ENCODE measurements around the gene MYOCD.

MYOCD gene

GRCh38 chr17:12646761-12647422 lies 18.8 kb upstream of the MYOCD start:
- no peaks in the 10 kb centered on the region for H3K79me2 ChIP-seq (ENCODE audit: insufficient read depth, low read length)
- H3K27me3 ChIP-seq (ENCODE audit: insufficient read depth, low read length, poor library complexity, severe bottlenecking) = no peaks in the 10 kb centered on the region
- no peak overlapping the region for H2AFZ ChIP-seq (ENCODE audit: low read length)
- H3K9me3 ChIP-seq (ENCODE audit: insufficient read depth, low read depth, low read length) = no peaks in the 10 kb centered on the region; the same call in 1 of the 2 replicates
- H3K4me2 ChIP-seq (ENCODE audit: low read depth, low read length, poor library complexity, severe bottlenecking) = no peak overlapping the region
- no peaks in the 10 kb centered on the region for H4K20me1 ChIP-seq (ENCODE audit: insufficient read depth, low read length, poor library complexity, severe bottlenecking)
- TF ChIP-seq CTCF (conservative IDR thresholded peaks at IDR 0.05; ENCODE audit: low read length) (no peak), EZH2phosphoT487 (IDR thresholded peaks at IDR 0.05; ENCODE audit: borderline replicate concordance) (no peak)
- H3K4me3 ChIP-seq (ENCODE audit: low read length, poor library complexity, severe bottlenecking) = no peak overlapping the region
- no peaks in the 10 kb centered on the region for H3K9me2 ChIP-seq (replicated peaks; ENCODE audit: low read depth, low read length)
- H3F3A ChIP-seq (ENCODE audit: low read depth) = no peaks in the 10 kb centered on the region
- H3K36me3 ChIP-seq (ENCODE audit: insufficient read depth, low read length) = no peaks in the 10 kb centered on the region
- no peak overlapping the region for H3K9ac ChIP-seq (ENCODE audit: low read depth, low read length, poor library complexity, severe bottlenecking)
- no peaks in the 10 kb centered on the region for H3K4me1 ChIP-seq (ENCODE audit: insufficient read depth, low read length, poor library complexity, severe bottlenecking)

- no peaks in the 10 kb centered on the region for H3K36me3 ChIP-seq (ENCODE audit: insufficient read depth, low read length)
- H3F3A ChIP-seq (ENCODE audit: low read depth) = no peaks in the 10 kb centered on the region
- H3K9ac ChIP-seq (ENCODE audit: low read depth, low read length, poor library complexity, severe bottlenecking) = no peak overlapping the region
- TF ChIP-seq CTCF (conservative IDR thresholded peaks at IDR 0.05; ENCODE audit: low read length) = no peak
- no peak for TF ChIP-seq EZH2phosphoT487 (IDR thresholded peaks at IDR 0.05; ENCODE audit: borderline replicate concordance)
- H3K4me1 ChIP-seq (ENCODE audit: insufficient read depth, low read length, poor library complexity, severe bottlenecking) = no peaks in the 10 kb centered on the region
- H3K9me2 ChIP-seq (replicated peaks; ENCODE audit: low read depth, low read length) = no peaks in the 10 kb centered on the region
- H4K20me1 ChIP-seq (ENCODE audit: insufficient read depth, low read length, poor library complexity, severe bottlenecking) = no peaks in the 10 kb centered on the region
- no peaks in the 10 kb centered on the region; the same call in 1 of the 2 replicates for H3K9me3 ChIP-seq (ENCODE audit: insufficient read depth, low read depth, low read length)
- no peak overlapping the region for H2AFZ ChIP-seq (ENCODE audit: low read length)
- no peak overlapping the region for H3K4me3 ChIP-seq (ENCODE audit: low read length, poor library complexity, severe bottlenecking)
- no peaks in the 10 kb centered on the region for H3K79me2 ChIP-seq (ENCODE audit: insufficient read depth, low read length)
- no peaks in the 10 kb centered on the region for H3K27me3 ChIP-seq (ENCODE audit: insufficient read depth, low read length, poor library complexity, severe bottlenecking)
- no peak overlapping the region for H3K4me2 ChIP-seq (ENCODE audit: low read depth, low read length, poor library complexity, severe bottlenecking)
Observed at GRCh38 chr17:12648498-12648897, 17.2 kb upstream of the MYOCD start.

- H3K4me3 ChIP-seq (ENCODE audit: low read length, poor library complexity, severe bottlenecking) = no peak overlapping the region
- H3K79me2 ChIP-seq (ENCODE audit: insufficient read depth, low read length) = no peaks in the 10 kb centered on the region
- H3K36me3 ChIP-seq (ENCODE audit: insufficient read depth, low read length) = no peaks in the 10 kb centered on the region
- no peak overlapping the region for H3K4me2 ChIP-seq (ENCODE audit: low read depth, low read length, poor library complexity, severe bottlenecking)
- H2AFZ ChIP-seq (ENCODE audit: low read length) = no peak overlapping the region
- TF ChIP-seq CTCF (conservative IDR thresholded peaks at IDR 0.05; ENCODE audit: low read length) (no peak), EZH2phosphoT487 (IDR thresholded peaks at IDR 0.05; ENCODE audit: borderline replicate concordance) (no peak)
- no peaks in the 10 kb centered on the region for H3K9me2 ChIP-seq (replicated peaks; ENCODE audit: low read depth, low read length)
- no peaks in the 10 kb centered on the region for H4K20me1 ChIP-seq (ENCODE audit: insufficient read depth, low read length, poor library complexity, severe bottlenecking)
- no peaks in the 10 kb centered on the region for H3K9me3 ChIP-seq (ENCODE audit: insufficient read depth, low read depth, low read length)
- no peak overlapping the region for H3K9ac ChIP-seq (ENCODE audit: low read depth, low read length, poor library complexity, severe bottlenecking)
- H3K27me3 ChIP-seq (ENCODE audit: insufficient read depth, low read length, poor library complexity, severe bottlenecking) = no peaks in the 10 kb centered on the region
- no peaks in the 10 kb centered on the region for H3F3A ChIP-seq (ENCODE audit: low read depth)
- H3K4me1 ChIP-seq (ENCODE audit: insufficient read depth, low read length, poor library complexity, severe bottlenecking) = no peaks in the 10 kb centered on the region
Observed at GRCh38 chr17:12655936-12656335, 9.8 kb upstream of the MYOCD start.
